Measurements from ENCODE around the gene SELL.
"Not testable (repeated sequence)": the region's sequence is repeated elsewhere in the genome, so short reads cannot be mapped to it uniquely, and the experiment has no call there.

SELL gene

DNA sequence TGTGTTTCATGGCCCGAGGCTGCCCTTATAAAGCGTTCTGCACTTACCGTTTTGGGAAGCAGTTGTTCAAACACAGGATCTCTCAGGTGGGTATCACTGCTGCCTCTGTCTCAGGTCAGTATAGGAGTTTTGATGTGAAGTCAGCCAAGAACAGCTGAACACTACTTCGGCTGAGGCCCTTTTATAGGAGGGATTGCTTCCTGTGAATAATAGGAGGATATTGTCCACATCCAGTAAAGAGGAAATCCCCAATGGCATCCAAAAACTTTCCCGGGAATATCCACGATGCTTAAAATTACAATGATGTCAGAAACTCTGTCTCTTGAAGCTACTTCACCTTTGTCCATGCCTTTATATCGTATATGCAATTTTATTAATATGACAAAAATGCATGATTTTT lies 22.5 kb upstream of the SELL start, which contains the start of gene SELE:
Gene SELE (minus strand): TSS at position 156 of the 400 bp plus-strand sequence. CDS start 467 bp downstream, outside the sequence.
- no peak within 1 kb of the TSS for H3K27ac ChIP-seq
- no peak for DNase-seq (ENCODE audit: low read depth, low spot score)
- no peak within 1 kb of the TSS for H3K4me3 ChIP-seq
- H3K36me3 ChIP-seq (ENCODE audit: insufficient read depth, low read length), result no peaks in the 10 kb centered on the region
- no peak for TF ChIP-seq EZH2 (IDR thresholded peaks at IDR 0.05)
- no peak for TF ChIP-seq POLR2AphosphoS5 (IDR thresholded peaks at IDR 0.05; ENCODE audit: borderline replicate concordance, low read depth, low read length)
- TF ChIP-seq FOXP2 (optimal IDR thresholded peaks at IDR 0.05; ENCODE audit: control extremely low read depth, extremely low read length, insufficient read depth), result no peak
- H3K9me3 ChIP-seq (ENCODE audit: low read depth, low read length), result no peaks in the 10 kb centered on the region
- H3K9ac ChIP-seq (ENCODE audit: insufficient read length), result no peak within 1 kb of the TSS

GRCh38 chr1:169731446-169731845 lies 20.0 kb upstream of the SELL start:
- no peak for DNase-seq (ENCODE audit: low read depth, low spot score)
- Histone ChIP-seq H3K9ac (ENCODE audit: insufficient read length) (no peak overlapping the region), H3K36me3 (ENCODE audit: insufficient read depth, low read length) (no peaks in the 10 kb centered on the region), H3K27ac (no peak overlapping the region), H3K4me3 (no peak overlapping the region), H3K9me3 (ENCODE audit: low read depth, low read length) (no peaks in the 10 kb centered on the region)
- TF ChIP-seq EZH2 (IDR thresholded peaks at IDR 0.05), result no peak
- TF ChIP-seq FOXP2 (optimal IDR thresholded peaks at IDR 0.05; ENCODE audit: control extremely low read depth, extremely low read length, insufficient read depth), result no peak
- TF ChIP-seq POLR2AphosphoS5 (IDR thresholded peaks at IDR 0.05; ENCODE audit: borderline replicate concordance, low read depth, low read length), result no peak

DNA sequence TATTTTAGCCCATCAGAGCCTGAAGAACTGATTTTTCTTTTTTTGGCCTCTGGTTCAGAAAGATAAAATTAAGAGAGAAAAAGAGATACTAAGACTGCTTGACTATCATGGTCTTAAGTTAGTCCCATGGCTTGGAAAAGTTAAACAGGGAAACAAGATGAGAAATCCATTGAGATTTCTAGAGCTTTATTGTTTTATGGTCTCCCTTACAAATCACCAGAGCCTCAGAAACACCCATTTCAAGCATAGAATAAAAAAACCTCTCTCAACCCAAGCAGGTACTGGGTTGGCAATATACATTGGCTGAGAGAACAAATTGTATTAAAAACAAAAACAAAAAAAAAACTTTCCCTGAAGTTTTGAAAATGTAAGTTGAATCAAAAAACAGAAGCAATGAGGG lies 18.6 kb upstream of the SELL start:
- H3K4me3 ChIP-seq, result no peak overlapping the region
- no peaks in the 10 kb centered on the region for H3K9me3 ChIP-seq (ENCODE audit: low read depth, low read length)
- no peak for DNase-seq (ENCODE audit: low read depth, low spot score)
- H3K9ac ChIP-seq (ENCODE audit: insufficient read length), result no peak overlapping the region
- no peak overlapping the region for H3K27ac ChIP-seq
- H3K36me3 ChIP-seq (ENCODE audit: insufficient read depth, low read length), result no peaks in the 10 kb centered on the region
- TF ChIP-seq FOXP2 (optimal IDR thresholded peaks at IDR 0.05; ENCODE audit: control extremely low read depth, extremely low read length, insufficient read depth) (no peak), POLR2AphosphoS5 (IDR thresholded peaks at IDR 0.05; ENCODE audit: borderline replicate concordance, low read depth, low read length) (no peak), EZH2 (IDR thresholded peaks at IDR 0.05) (no peak)

DNA sequence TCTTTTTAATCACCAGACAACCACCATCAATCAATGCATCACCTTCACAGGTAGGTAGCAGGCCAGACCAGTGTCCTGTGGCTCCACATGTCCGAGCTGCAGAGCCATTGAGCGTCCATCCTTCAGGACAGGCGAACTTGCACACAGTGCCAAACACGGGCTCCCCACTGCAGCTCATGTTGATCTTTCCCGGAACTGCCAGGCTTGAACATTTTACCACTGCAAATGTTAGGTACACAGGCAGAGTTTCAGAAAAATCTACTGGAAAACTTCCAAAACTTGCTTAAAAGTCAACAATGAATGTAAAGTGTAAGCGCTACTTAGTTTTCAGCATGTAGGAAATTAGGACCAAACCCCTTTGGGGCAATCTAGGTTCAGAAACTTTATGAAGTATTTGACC lies 15.9 kb upstream of the SELL start:
- no peak overlapping the region for H3K9ac ChIP-seq (ENCODE audit: insufficient read length)
- no peak overlapping the region for H3K27ac ChIP-seq
- DNase-seq (ENCODE audit: low read depth, low spot score), result no peak
- no peaks in the 10 kb centered on the region for H3K9me3 ChIP-seq (ENCODE audit: low read depth, low read length)
- H3K36me3 ChIP-seq (ENCODE audit: insufficient read depth, low read length), result no peaks in the 10 kb centered on the region
- H3K4me3 ChIP-seq, result no peak overlapping the region
- TF ChIP-seq FOXP2 (optimal IDR thresholded peaks at IDR 0.05; ENCODE audit: control extremely low read depth, extremely low read length, insufficient read depth) (no peak), EZH2 (IDR thresholded peaks at IDR 0.05) (no peak), POLR2AphosphoS5 (IDR thresholded peaks at IDR 0.05; ENCODE audit: borderline replicate concordance, low read depth, low read length) (no peak)

GRCh38 chr1:169726851-169727250 lies 15.4 kb upstream of the SELL start:
- no peak for TF ChIP-seq EZH2 (IDR thresholded peaks at IDR 0.05)
- TF ChIP-seq FOXP2 (optimal IDR thresholded peaks at IDR 0.05; ENCODE audit: control extremely low read depth, extremely low read length, insufficient read depth), result no peak
- TF ChIP-seq POLR2AphosphoS5 (IDR thresholded peaks at IDR 0.05; ENCODE audit: borderline replicate concordance, low read depth, low read length), result no peak
- no peak for DNase-seq (ENCODE audit: low read depth, low spot score)
- Histone ChIP-seq H3K36me3 (ENCODE audit: insufficient read depth, low read length) (no peaks in the 10 kb centered on the region), H3K4me3 (no peak overlapping the region), H3K27ac (no peak overlapping the region), H3K9me3 (ENCODE audit: low read depth, low read length) (no peaks in the 10 kb centered on the region), H3K9ac (ENCODE audit: insufficient read length) (no peak overlapping the region)

- no peak for DNase-seq (ENCODE audit: low read depth, low spot score)
- Histone ChIP-seq H3K36me3 (ENCODE audit: insufficient read depth, low read length) (no peaks in the 10 kb centered on the region), H3K9ac (ENCODE audit: insufficient read length) (no peak overlapping the region), H3K9me3 (ENCODE audit: low read depth, low read length) (no peaks in the 10 kb centered on the region), H3K4me3 (no peak overlapping the region), H3K27ac (no peak overlapping the region)
- TF ChIP-seq FOXP2 (optimal IDR thresholded peaks at IDR 0.05; ENCODE audit: control extremely low read depth, extremely low read length, insufficient read depth) (no peak), EZH2 (IDR thresholded peaks at IDR 0.05) (no peak), POLR2AphosphoS5 (IDR thresholded peaks at IDR 0.05; ENCODE audit: borderline replicate concordance, low read depth, low read length) (no peak)
Measured at GRCh38 chr1:169725930-169726329, 14.5 kb upstream of the SELL start.

GRCh38 chr1:169724168-169724567 lies 12.7 kb upstream of the SELL start:
- no peak for TF ChIP-seq EZH2 (IDR thresholded peaks at IDR 0.05)
- no peak overlapping the region for H3K9ac ChIP-seq (ENCODE audit: insufficient read length)
- DNase-seq (ENCODE audit: low read depth, low spot score), result no peak
- no peak overlapping the region for H3K4me3 ChIP-seq
- H3K27ac ChIP-seq, result 0 out of 2 replicates have a peak overlapping the region, but pooled peaks have one; percentile 4
- no peaks in the 10 kb centered on the region for H3K36me3 ChIP-seq (ENCODE audit: insufficient read depth, low read length)
- no peaks in the 10 kb centered on the region for H3K9me3 ChIP-seq (ENCODE audit: low read depth, low read length)

GRCh38 chr1:169723763-169724162 lies 12.3 kb upstream of the SELL start:
- Histone ChIP-seq H3K27ac (peak overlapping the region; percentile 4; the same call in 1 of the 2 replicates), H3K4me3 (peak overlapping the region; percentile 19; the same call in 1 of the 2 replicates), H3K9ac (ENCODE audit: insufficient read length) (no peak overlapping the region), H3K36me3 (ENCODE audit: insufficient read depth, low read length) (no peaks in the 10 kb centered on the region), H3K9me3 (ENCODE audit: low read depth, low read length) (no peaks in the 10 kb centered on the region)
- no peak for TF ChIP-seq EZH2 (IDR thresholded peaks at IDR 0.05)
- DNase-seq (ENCODE audit: low read depth, low spot score), result peak; percentile 53

GRCh38 chr1:169722779-169723178 lies 11.4 kb upstream of the SELL start:
- no peak for TF ChIP-seq EZH2 (IDR thresholded peaks at IDR 0.05)
- no peak for TF ChIP-seq FOXP2 (optimal IDR thresholded peaks at IDR 0.05; ENCODE audit: control extremely low read depth, extremely low read length, insufficient read depth)
- no peak for TF ChIP-seq POLR2AphosphoS5 (IDR thresholded peaks at IDR 0.05; ENCODE audit: borderline replicate concordance, low read depth, low read length)
- no peak overlapping the region for H3K9ac ChIP-seq (ENCODE audit: insufficient read length)

GRCh38 chr1:169715100-169715499 lies 3.7 kb upstream of the SELL start:
- not testable (repeated sequence) for H3K4me3 ChIP-seq; DNase-seq (ENCODE audit: low read depth, low spot score); H3K27ac ChIP-seq; H3K36me3 ChIP-seq (ENCODE audit: insufficient read depth, low read length); H3K9ac ChIP-seq (ENCODE audit: insufficient read length); H3K9me3 ChIP-seq (ENCODE audit: low read depth, low read length)

More at GRCh38 chr1:169722779-169723178, 11.4 kb upstream of the SELL start:
- DNase-seq (ENCODE audit: low read depth, low spot score), result no peak
- Histone ChIP-seq H3K9me3 (ENCODE audit: low read depth, low read length) (no peaks in the 10 kb centered on the region), H3K27ac (no peak overlapping the region), H3K36me3 (ENCODE audit: insufficient read depth, low read length) (no peaks in the 10 kb centered on the region), H3K4me3 (no peak overlapping the region)

GRCh38 chr1:169713090-169713489 lies 1.7 kb upstream of the SELL start:
- H3K4me3 ChIP-seq; H3K27ac ChIP-seq; H3K9me3 ChIP-seq (ENCODE audit: low read depth, low read length): not testable (repeated sequence)

More at GRCh38 chr1:169713090-169713489, 1.7 kb upstream of the SELL start:
- H3K36me3 ChIP-seq (ENCODE audit: insufficient read depth, low read length); DNase-seq (ENCODE audit: low read depth, low spot score); H3K9ac ChIP-seq (ENCODE audit: insufficient read length): not testable (repeated sequence)
